Measurements from ENCODE around the gene OXTR. TPM values are rescaled to one million over a fixed set of nuclear protein-coding genes. Genes with fewer than 3 reads are reported as not detected.

OXTR gene
- total and polyA plus RNA-seq, 2 of the 13 experiments (the other 11 are each of a cell fraction or from before 2014, with no cell fraction given) = 0.36 to 0.95 TPM

Other genes with a start within 250 kb of the OXTR start
- gene SSUH2, start 124.8 kb downstream of the OXTR start, total RNA-seq (2016; rRNA removed; fragmentation: Illumina TruSeq; extraction: Trizol) = 36.2 and 38.1 TPM in 2 replicates
- 125 and 136 TPM in 2 replicates for gene SSUH2, start 124.8 kb downstream of the OXTR start, polyA plus RNA-seq (2011; rRNA removed)
- gene CAV3, start 35.8 kb downstream of the OXTR start, total RNA-seq (2016; rRNA removed; fragmentation: Illumina TruSeq; extraction: Trizol) = not detected in 2 replicates
- not detected in 2 replicates for gene CAV3, start 35.8 kb downstream of the OXTR start, polyA plus RNA-seq (2011; rRNA removed)
- gene RAD18, start 193.9 kb upstream of the OXTR start, total RNA-seq (2016; rRNA removed; fragmentation: Illumina TruSeq; extraction: Trizol) = 20.7 and 26.5 TPM in 2 replicates
- gene RAD18, start 193.9 kb upstream of the OXTR start, polyA plus RNA-seq (2011; rRNA removed) = 3.0 and 5.9 TPM in 2 replicates